ENCODE data around the gene UTP25. TPM values are rescaled to one million over a fixed set of nuclear protein-coding genes. Genes with fewer than 3 reads are reported as not detected.

UTP25 gene
- polyA plus RNA-seq, 1 donor from 2014 or later: 6.1 TPM

DNA sequence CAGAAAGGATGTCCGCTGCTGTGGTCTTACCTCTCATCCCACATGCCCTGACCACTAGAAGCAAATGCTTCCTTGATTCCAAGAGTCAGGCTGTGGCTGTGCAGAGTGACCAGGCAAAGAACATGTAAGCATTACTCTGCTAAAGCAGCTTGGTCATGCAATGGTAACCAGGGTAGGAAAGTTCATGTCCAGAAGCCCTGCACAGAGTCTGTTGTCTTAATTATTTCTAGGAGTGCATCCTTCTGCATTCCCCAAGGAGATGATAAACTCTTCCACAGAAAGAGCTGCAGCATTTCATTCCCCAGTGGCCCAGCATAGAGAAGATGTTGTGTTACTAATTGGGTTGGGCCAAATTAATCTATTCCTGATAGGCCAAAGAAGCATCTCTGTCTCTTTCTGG, 10.1 kb upstream of the UTP25 start:
- Histone ChIP-seq H3K4me2 (ENCODE audit: low read length) (no peak overlapping the region), H3K9me3 (ENCODE audit: low read length) (no peaks in the 10 kb centered on the region), H3K9me2 (ENCODE audit: insufficient read depth, low read length) (no peaks in the 10 kb centered on the region), H3K4me3 (ENCODE audit: low read length) (no peak overlapping the region), H3K36me3 (ENCODE audit: insufficient read depth, low read length) (no peaks in the 10 kb centered on the region), H4K20me1 (ENCODE audit: insufficient read depth) (no peaks in the 10 kb centered on the region), H3K27me3 (ENCODE audit: insufficient read depth, low read depth, low read length) (no peaks in the 10 kb centered on the region), H3F3A (ENCODE audit: insufficient read depth, low read length, poor library complexity, severe bottlenecking) (no peaks in the 10 kb centered on the region), H3K79me2 (replicated peaks; ENCODE audit: insufficient read depth, low read length) (no peaks in the 10 kb centered on the region), H3K9ac (ENCODE audit: low read length) (no peak overlapping the region), H3K27ac (ENCODE audit: low read length) (no peak overlapping the region), H2AFZ (ENCODE audit: low read depth, low read length) (no peak overlapping the region)
- TF ChIP-seq TAF1 (IDR thresholded peaks at IDR 0.05; ENCODE audit: low read depth): no peak
- TF ChIP-seq MXI1 (conservative IDR thresholded peaks at IDR 0.05; ENCODE audit: poor library complexity, severe bottlenecking): no peak
- TF ChIP-seq EZH2 (IDR thresholded peaks at IDR 0.05; ENCODE audit: borderline replicate concordance, insufficient read depth, low read length, poor library complexity, severe bottlenecking): no peak
- no peak for TF ChIP-seq RAD21 (conservative IDR thresholded peaks at IDR 0.05)
- TF ChIP-seq CTCF (IDR thresholded peaks at IDR 0.05; ENCODE audit: poor library complexity, severe bottlenecking): no peak
- no peak for TF ChIP-seq EP300 (conservative IDR thresholded peaks at IDR 0.05; ENCODE audit: poor library complexity, severe bottlenecking)
- TF ChIP-seq, protein P1, sequence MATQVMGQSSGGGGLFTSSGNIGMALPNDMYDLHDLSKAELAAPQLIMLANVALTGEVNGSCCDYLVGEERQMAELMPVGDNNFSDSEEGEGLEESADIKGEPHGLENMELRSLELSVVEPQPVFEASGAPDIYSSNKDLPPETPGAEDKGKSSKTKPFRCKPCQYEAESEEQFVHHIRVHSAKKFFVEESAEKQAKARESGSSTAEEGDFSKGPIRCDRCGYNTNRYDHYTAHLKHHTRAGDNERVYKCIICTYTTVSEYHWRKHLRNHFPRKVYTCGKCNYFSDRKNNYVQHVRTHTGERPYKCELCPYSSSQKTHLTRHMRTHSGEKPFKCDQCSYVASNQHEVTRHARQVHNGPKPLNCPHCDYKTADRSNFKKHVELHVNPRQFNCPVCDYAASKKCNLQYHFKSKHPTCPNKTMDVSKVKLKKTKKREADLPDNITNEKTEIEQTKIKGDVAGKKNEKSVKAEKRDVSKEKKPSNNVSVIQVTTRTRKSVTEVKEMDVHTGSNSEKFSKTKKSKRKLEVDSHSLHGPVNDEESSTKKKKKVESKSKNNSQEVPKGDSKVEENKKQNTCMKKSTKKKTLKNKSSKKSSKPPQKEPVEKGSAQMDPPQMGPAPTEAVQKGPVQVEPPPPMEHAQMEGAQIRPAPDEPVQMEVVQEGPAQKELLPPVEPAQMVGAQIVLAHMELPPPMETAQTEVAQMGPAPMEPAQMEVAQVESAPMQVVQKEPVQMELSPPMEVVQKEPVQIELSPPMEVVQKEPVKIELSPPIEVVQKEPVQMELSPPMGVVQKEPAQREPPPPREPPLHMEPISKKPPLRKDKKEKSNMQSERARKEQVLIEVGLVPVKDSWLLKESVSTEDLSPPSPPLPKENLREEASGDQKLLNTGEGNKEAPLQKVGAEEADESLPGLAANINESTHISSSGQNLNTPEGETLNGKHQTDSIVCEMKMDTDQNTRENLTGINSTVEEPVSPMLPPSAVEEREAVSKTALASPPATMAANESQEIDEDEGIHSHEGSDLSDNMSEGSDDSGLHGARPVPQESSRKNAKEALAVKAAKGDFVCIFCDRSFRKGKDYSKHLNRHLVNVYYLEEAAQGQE (IDR thresholded peaks at IDR 0.05; ENCODE audit: borderline replicate concordance): no peak
- no peak for TF ChIP-seq SMC3 (conservative IDR thresholded peaks at IDR 0.05; ENCODE audit: poor library complexity)

- Histone ChIP-seq H2AFZ (ENCODE audit: low read depth, low read length) (no peak overlapping the region), H3K4me3 (ENCODE audit: low read length) (no peak overlapping the region), H3K27me3 (ENCODE audit: insufficient read depth, low read depth, low read length) (no peaks in the 10 kb centered on the region), H3K27ac (ENCODE audit: low read length) (no peak overlapping the region), H3K9me2 (ENCODE audit: insufficient read depth, low read length) (no peaks in the 10 kb centered on the region), H3F3A (ENCODE audit: insufficient read depth, low read length, poor library complexity, severe bottlenecking) (no peaks in the 10 kb centered on the region), H4K20me1 (ENCODE audit: insufficient read depth) (no peaks in the 10 kb centered on the region), H3K9me3 (ENCODE audit: low read length) (no peaks in the 10 kb centered on the region), H3K79me2 (replicated peaks; ENCODE audit: insufficient read depth, low read length) (no peaks in the 10 kb centered on the region), H3K9ac (ENCODE audit: low read length) (no peak overlapping the region), H3K4me2 (ENCODE audit: low read length) (no peak overlapping the region), H3K36me3 (ENCODE audit: insufficient read depth, low read length) (no peaks in the 10 kb centered on the region)
- no peak for TF ChIP-seq MXI1 (conservative IDR thresholded peaks at IDR 0.05; ENCODE audit: poor library complexity, severe bottlenecking)
- TF ChIP-seq, protein P1 (IDR thresholded peaks at IDR 0.05; ENCODE audit: borderline replicate concordance): no peak
- TF ChIP-seq CTCF (IDR thresholded peaks at IDR 0.05; ENCODE audit: poor library complexity, severe bottlenecking): no peak
- TF ChIP-seq EZH2 (IDR thresholded peaks at IDR 0.05; ENCODE audit: borderline replicate concordance, insufficient read depth, low read length, poor library complexity, severe bottlenecking): no peak
- no peak for TF ChIP-seq POLR2AphosphoS5 (IDR thresholded peaks at IDR 0.05)
- no peak for TF ChIP-seq EP300 (conservative IDR thresholded peaks at IDR 0.05; ENCODE audit: poor library complexity, severe bottlenecking)
- TF ChIP-seq SMC3 (conservative IDR thresholded peaks at IDR 0.05; ENCODE audit: poor library complexity): no peak
- no peak for TF ChIP-seq RAD21 (conservative IDR thresholded peaks at IDR 0.05)
These were observed 8.7 kb upstream of the UTP25 start for GRCh38 chr1:209819058-209819457.
